ENCODE results near the gene ZNF219. TPM values are rescaled to one million over a fixed set of nuclear protein-coding genes. Genes with fewer than 3 reads are reported as not detected.

ZNF219 gene
- total and polyA plus RNA-seq, 2 of the 13 experiments (the other 11 are each of a cell fraction or from before 2014, with no cell fraction given), result 34.5 to 36.6 TPM

DNA sequence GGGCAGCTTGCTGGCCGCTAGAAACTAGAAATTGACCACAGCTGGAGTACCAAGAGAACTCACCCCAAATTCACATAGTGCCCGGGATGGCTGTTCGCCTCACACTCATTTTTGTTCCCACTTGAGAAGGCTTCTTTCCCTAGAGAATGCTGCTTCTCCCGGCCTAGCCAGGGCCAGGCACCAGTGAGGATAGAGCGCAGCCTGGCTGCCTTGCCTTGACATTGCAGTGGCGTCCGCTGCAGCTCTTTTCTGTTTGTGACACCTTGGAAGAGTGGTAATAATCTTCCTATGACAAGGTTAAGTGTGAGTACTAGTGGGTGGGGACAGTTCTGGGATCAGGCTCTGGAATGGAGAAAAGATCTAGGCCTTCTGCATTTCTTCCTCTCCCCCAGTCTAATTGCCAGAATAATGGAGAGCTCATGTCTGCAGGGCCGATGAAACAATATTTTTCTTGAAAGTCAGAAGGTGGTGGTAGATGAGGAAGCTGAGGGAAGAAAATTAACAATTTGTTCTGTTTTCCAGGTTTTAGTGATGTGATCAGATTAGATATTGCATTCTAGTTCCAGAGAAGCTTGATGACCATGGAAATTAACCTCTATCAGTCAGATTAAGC, 6.1 kb upstream of the ZNF219 start (continued):
- TF ChIP-seq ZNF781 (CRISPR knock-in tag; IDR thresholded peaks at IDR 0.05; ENCODE audit: borderline replicate concordance, not compliant biosample characterization) (no peak), TFDP2 (CRISPR knock-in tag; IDR thresholded peaks at IDR 0.05) (no peak), ATF1 (CRISPR knock-in tag; IDR thresholded peaks at IDR 0.05) (no peak), KMT2B (CRISPR knock-in tag; IDR thresholded peaks at IDR 0.05) (no peak), ZNF616 (CRISPR knock-in tag; IDR thresholded peaks at IDR 0.05; ENCODE audit: low read depth) (no peak), CBX5 (CRISPR knock-in tag; IDR thresholded peaks at IDR 0.05; ENCODE audit: borderline replicate concordance) (peak; percentile 63; the same call in 1 of the 2 replicates), MAFK (conservative IDR thresholded peaks at IDR 0.05 in 1 of 2, IDR thresholded peaks at IDR 0.05 in 1 of 2; ENCODE audit: low read length in 2 of 2) (no peak), SOX5 (CRISPR knock-in tag; IDR thresholded peaks at IDR 0.05; ENCODE audit: borderline replicate concordance) (no peak), FOXP1 (IDR thresholded peaks at IDR 0.05) (no peak), FOXP1 (CRISPR knock-in tag; IDR thresholded peaks at IDR 0.05) (no peak), NBN (conservative IDR thresholded peaks at IDR 0.05) (no peak), ZNF549 (CRISPR knock-in tag; IDR thresholded peaks at IDR 0.05) (no peak), IRX3 (CRISPR knock-in tag; IDR thresholded peaks at IDR 0.05; ENCODE audit: borderline replicate concordance, low read depth) (no peak), PAWR (CRISPR knock-in tag; IDR thresholded peaks at IDR 0.05; ENCODE audit: borderline replicate concordance) (no peak), ZNF333 (CRISPR knock-in tag; IDR thresholded peaks at IDR 0.05; ENCODE audit: borderline replicate concordance) (0 out of 2 replicates have a peak, but pooled peaks have one; percentile 37), NPAS2 (CRISPR knock-in tag; IDR thresholded peaks at IDR 0.05; ENCODE audit: borderline replicate concordance) (no peak), RELA (CRISPR knock-in tag; IDR thresholded peaks at IDR 0.05) (no peak), IRF2 (CRISPR knock-in tag; IDR thresholded peaks at IDR 0.05) (no peak; the same call in 1 of the 2 replicates), ZNF720 (CRISPR knock-in tag; IDR thresholded peaks at IDR 0.05) (no peak), CBFB (CRISPR knock-in tag; IDR thresholded peaks at IDR 0.05) (no peak), KLF6 (CRISPR knock-in tag; IDR thresholded peaks at IDR 0.05) (no peak), RAD21 (CRISPR knock-in tag; IDR thresholded peaks at IDR 0.05) (peak; percentile 98), ZMYM2 (CRISPR knock-in tag; IDR thresholded peaks at IDR 0.05) (no peak)
- TF ChIP-seq, protein P1, sequence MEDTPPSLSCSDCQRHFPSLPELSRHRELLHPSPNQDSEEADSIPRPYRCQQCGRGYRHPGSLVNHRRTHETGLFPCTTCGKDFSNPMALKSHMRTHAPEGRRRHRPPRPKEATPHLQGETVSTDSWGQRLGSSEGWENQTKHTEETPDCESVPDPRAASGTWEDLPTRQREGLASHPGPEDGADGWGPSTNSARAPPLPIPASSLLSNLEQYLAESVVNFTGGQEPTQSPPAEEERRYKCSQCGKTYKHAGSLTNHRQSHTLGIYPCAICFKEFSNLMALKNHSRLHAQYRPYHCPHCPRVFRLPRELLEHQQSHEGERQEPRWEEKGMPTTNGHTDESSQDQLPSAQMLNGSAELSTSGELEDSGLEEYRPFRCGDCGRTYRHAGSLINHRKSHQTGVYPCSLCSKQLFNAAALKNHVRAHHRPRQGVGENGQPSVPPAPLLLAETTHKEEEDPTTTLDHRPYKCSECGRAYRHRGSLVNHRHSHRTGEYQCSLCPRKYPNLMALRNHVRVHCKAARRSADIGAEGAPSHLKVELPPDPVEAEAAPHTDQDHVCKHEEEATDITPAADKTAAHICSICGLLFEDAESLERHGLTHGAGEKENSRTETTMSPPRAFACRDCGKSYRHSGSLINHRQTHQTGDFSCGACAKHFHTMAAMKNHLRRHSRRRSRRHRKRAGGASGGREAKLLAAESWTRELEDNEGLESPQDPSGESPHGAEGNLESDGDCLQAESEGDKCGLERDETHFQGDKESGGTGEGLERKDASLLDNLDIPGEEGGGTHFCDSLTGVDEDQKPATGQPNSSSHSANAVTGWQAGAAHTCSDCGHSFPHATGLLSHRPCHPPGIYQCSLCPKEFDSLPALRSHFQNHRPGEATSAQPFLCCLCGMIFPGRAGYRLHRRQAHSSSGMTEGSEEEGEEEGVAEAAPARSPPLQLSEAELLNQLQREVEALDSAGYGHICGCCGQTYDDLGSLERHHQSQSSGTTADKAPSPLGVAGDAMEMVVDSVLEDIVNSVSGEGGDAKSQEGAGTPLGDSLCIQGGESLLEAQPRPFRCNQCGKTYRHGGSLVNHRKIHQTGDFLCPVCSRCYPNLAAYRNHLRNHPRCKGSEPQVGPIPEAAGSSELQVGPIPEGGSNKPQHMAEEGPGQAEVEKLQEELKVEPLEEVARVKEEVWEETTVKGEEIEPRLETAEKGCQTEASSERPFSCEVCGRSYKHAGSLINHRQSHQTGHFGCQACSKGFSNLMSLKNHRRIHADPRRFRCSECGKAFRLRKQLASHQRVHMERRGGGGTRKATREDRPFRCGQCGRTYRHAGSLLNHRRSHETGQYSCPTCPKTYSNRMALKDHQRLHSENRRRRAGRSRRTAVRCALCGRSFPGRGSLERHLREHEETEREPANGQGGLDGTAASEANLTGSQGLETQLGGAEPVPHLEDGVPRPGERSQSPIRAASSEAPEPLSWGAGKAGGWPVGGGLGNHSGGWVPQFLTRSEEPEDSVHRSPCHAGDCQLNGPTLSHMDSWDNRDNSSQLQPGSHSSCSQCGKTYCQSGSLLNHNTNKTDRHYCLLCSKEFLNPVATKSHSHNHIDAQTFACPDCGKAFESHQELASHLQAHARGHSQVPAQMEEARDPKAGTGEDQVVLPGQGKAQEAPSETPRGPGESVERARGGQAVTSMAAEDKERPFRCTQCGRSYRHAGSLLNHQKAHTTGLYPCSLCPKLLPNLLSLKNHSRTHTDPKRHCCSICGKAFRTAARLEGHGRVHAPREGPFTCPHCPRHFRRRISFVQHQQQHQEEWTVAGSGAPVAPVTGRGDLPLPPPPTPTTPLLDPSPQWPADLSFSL (CRISPR knock-in tag; IDR thresholded peaks at IDR 0.05), result peak; percentile 73; the same call in 1 of the 2 replicates
- TF ChIP-seq, protein P2, sequence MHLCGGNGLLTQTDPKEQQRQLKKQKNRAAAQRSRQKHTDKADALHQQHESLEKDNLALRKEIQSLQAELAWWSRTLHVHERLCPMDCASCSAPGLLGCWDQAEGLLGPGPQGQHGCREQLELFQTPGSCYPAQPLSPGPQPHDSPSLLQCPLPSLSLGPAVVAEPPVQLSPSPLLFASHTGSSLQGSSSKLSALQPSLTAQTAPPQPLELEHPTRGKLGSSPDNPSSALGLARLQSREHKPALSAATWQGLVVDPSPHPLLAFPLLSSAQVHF (CRISPR knock-in tag; IDR thresholded peaks at IDR 0.05), result no peak

Data from HepG2 (cell line).